Measurements from ENCODE around the gene CPLX1. TPM values are rescaled to one million over a fixed set of nuclear protein-coding genes. Genes with fewer than 3 reads are reported as not detected.

The CPLX1 gene
- total and polyA plus RNA-seq, 5 donors from 2014 or later, result 0.16 to 0.62 TPM; not detected in 3

GRCh38 chr4:797066-797465 is 28.9 kb downstream of the CPLX1 start:
- Histone ChIP-seq H3K4me1 (ENCODE audit: control insufficient read depth, insufficient read depth, low read length, poor library complexity, severe bottlenecking) (peaks cover 44% of the 10 kb centered on the region), H3K27me3 (ENCODE audit: control insufficient read depth, insufficient read depth, low read length) (peaks cover 4% of the 10 kb centered on the region), H3K9me3 (ENCODE audit: control insufficient read depth in 2 of 2, low read length in 2 of 2) (no peaks in the 10 kb centered on the region), H3K36me3 (ENCODE audit: control insufficient read depth, insufficient read depth, low read length) (no peaks in the 10 kb centered on the region), H3K27ac (ENCODE audit: insufficient read depth, low read length, poor library complexity, severe bottlenecking) (no peak overlapping the region), H3K4me3 (ENCODE audit: low read depth, low read length) (no peak overlapping the region)
- Mint-ChIP-seq H3K27ac (no peak overlapping the region), H3K36me3 (no peaks in the 10 kb centered on the region), H3K4me1 (peaks cover 9 to 46% (median 23%) of the 10 kb centered on the region in 4 donors), H3K4me3 (no peak overlapping the region), H3K27me3 (peaks cover 43% of the 10 kb centered on the region), H3K9me3 (peaks cover 0 to 3% (median 0%) of the 10 kb centered on the region in 7 donors)
- ATAC-seq (ENCODE audit: low read depth in 2 of 2) (no peak), DNase-seq (no peak)

GRCh38 chr4:796206-796605 is 29.7 kb downstream of the CPLX1 start:
- no peak overlapping the region for H3K27ac Mint-ChIP-seq
- H3K4me3 ChIP-seq (ENCODE audit: low read depth, low read length), result no peak overlapping the region
- H3K27me3 ChIP-seq (ENCODE audit: control insufficient read depth, insufficient read depth, low read length), result peaks cover 4% of the 10 kb centered on the region
- no peaks in the 10 kb centered on the region for H3K9me3 ChIP-seq (ENCODE audit: control insufficient read depth in 2 of 2, low read length in 2 of 2)
- ATAC-seq (ENCODE audit: low read depth in 2 of 2) (no peak), DNase-seq (no peak)
- no peak overlapping the region for H3K27ac ChIP-seq (ENCODE audit: insufficient read depth, low read length, poor library complexity, severe bottlenecking)
- H3K4me1 Mint-ChIP-seq, result peaks cover 9 to 46% (median 23%) of the 10 kb centered on the region in 4 donors
- H3K36me3 Mint-ChIP-seq, result no peaks in the 10 kb centered on the region
- H3K27me3 Mint-ChIP-seq, result peaks cover 43% of the 10 kb centered on the region
- no peak overlapping the region for H3K4me3 Mint-ChIP-seq
- H3K4me1 ChIP-seq (ENCODE audit: control insufficient read depth, insufficient read depth, low read length, poor library complexity, severe bottlenecking), result peaks cover 46% of the 10 kb centered on the region
- peaks cover 0 to 3% (median 0%) of the 10 kb centered on the region in 7 donors for H3K9me3 Mint-ChIP-seq
- no peaks in the 10 kb centered on the region for H3K36me3 ChIP-seq (ENCODE audit: control insufficient read depth, insufficient read depth, low read length)

DNA sequence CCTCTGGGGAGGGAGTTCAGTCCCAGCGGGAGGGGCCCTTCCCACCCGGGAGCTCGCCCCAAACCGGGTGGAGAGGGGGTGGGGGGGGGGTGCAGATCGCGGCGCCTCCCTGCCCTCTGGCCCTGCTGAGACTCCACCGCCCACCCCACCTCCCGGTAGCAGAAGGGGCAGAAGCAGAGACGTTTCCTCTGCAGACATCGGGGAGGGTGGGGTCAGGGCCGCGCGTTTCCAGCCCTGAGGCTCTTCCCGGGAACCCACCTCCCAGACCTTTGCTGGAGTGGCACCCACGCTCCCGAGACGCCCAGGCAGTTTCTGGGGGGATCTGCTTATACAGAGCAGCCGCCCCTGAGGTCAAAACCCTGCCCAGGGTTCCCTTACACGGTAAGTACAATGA is 30.2 kb downstream of the CPLX1 start:
- H3K4me1 Mint-ChIP-seq, result peaks cover 9 to 47% (median 23%) of the 10 kb centered on the region in 4 donors

DNA sequence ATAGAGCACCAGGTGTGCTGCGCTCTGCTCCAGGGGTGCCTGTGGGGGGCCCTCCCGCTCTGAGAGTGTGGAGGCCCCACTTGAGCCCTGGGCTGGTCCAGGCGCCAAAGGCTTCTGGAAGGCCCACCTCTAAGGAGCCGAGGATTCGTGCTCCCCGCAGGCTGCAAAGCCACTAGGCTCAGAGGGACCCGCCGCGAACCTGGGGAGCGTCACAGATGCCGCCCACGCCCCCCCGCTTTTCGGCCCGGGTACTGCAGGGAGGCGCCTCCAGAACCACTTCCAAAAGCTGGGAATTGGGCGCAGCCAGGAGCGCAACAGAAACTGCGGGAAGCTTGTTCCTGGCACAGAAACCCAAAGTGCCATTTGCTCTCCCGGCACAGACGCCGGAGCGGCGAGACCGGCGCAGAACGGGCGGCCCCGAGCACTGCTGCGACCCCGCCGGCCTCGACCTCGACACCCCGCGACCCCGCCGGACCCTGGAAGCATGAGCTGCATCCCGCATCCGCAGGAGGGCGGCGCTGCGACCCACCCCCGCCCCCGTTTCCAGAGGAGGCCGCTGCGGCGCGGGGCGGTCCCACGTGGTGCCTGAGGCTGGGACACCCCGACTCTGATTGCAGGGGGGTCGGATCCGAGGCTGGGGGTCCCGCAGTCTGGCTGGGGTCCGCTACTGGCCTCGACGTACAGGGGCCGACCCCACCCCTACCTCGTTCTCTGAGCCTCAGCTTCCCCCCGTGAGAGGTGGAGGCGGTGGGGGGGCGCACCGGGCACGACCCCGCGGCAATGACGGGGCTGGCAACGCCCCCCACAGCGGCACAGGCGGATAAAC is 30.8 kb downstream of the CPLX1 start:
- Mint-ChIP-seq H3K4me3 (peak overlapping the region in 3 of 4 donors; percentile 35 to 54 (median 36)), H3K36me3 (no peaks in the 10 kb centered on the region), H3K27me3 (peaks cover 43% of the 10 kb centered on the region), H3K4me1 (peaks cover 9 to 48% (median 22%) of the 10 kb centered on the region in 4 donors), H3K9me3 (peaks cover 0 to 3% (median 0%) of the 10 kb centered on the region in 7 donors), H3K27ac (no peak overlapping the region)
- ATAC-seq (ENCODE audit: low read depth in 2 of 2), result no peak
- Histone ChIP-seq H3K36me3 (ENCODE audit: control insufficient read depth, insufficient read depth, low read length) (no peaks in the 10 kb centered on the region), H3K27me3 (ENCODE audit: control insufficient read depth, insufficient read depth, low read length) (peaks cover 4% of the 10 kb centered on the region), H3K4me1 (ENCODE audit: control insufficient read depth, insufficient read depth, low read length, poor library complexity, severe bottlenecking) (peaks cover 46% of the 10 kb centered on the region), H3K4me3 (ENCODE audit: low read depth, low read length) (no peak overlapping the region), H3K9me3 (ENCODE audit: control insufficient read depth in 2 of 2, low read length in 2 of 2) (no peaks in the 10 kb centered on the region), H3K27ac (ENCODE audit: insufficient read depth, low read length, poor library complexity, severe bottlenecking) (no peak overlapping the region)
- DNase-seq, result no peak

More for the DNA sequence above, 30.2 kb downstream of the CPLX1 start:
- Histone ChIP-seq H3K27ac (ENCODE audit: insufficient read depth, low read length, poor library complexity, severe bottlenecking) (no peak overlapping the region), H3K4me1 (ENCODE audit: control insufficient read depth, insufficient read depth, low read length, poor library complexity, severe bottlenecking) (peaks cover 46% of the 10 kb centered on the region), H3K4me3 (ENCODE audit: low read depth, low read length) (no peak overlapping the region), H3K9me3 (ENCODE audit: control insufficient read depth in 2 of 2, low read length in 2 of 2) (no peaks in the 10 kb centered on the region), H3K36me3 (ENCODE audit: control insufficient read depth, insufficient read depth, low read length) (no peaks in the 10 kb centered on the region), H3K27me3 (ENCODE audit: control insufficient read depth, insufficient read depth, low read length) (peaks cover 4% of the 10 kb centered on the region)
- ATAC-seq (ENCODE audit: low read depth in 2 of 2), result no peak
- peaks cover 43% of the 10 kb centered on the region for H3K27me3 Mint-ChIP-seq
- H3K36me3 Mint-ChIP-seq, result no peaks in the 10 kb centered on the region
- no peak overlapping the region for H3K27ac Mint-ChIP-seq
- peaks cover 0 to 3% (median 0%) of the 10 kb centered on the region in 7 donors for H3K9me3 Mint-ChIP-seq
- peak overlapping the region in 1 of 4 donors; percentile 38 for H3K4me3 Mint-ChIP-seq
- DNase-seq, result no peak

DNA sequence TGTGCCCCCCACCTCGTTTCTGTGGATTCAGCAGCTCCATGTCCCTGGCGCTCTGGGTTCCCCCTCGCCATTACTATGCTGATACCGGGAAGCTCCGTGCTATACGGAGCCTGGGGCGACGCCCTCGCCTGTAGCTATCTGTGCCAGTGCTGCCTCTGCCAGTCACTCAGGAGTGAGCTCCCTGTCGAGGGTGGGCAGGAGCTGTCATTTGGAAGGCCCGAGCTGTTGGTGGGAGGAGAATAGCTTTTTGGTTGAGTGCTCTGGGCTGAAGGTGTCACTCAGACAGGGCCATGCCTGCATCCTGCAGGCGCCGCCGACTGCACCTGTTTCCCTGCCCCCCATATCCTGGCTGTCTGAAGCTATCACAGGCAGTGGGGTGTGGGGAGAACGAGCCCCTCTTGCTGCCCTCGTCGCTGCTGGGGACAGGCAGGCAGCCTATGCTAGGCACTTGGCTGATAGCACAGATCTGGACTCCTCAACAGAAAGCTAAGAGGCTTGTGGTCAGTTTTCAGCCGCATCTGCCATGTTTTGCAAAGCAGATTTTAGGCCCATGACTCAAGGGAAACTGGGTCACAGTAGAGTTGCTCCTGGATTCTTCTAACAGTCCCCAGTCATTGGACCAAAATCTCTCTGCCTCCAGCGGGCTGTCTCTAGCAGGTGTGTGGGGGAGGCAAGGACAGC is 31.8 kb downstream of the CPLX1 start:
- Histone ChIP-seq H3K27me3 (ENCODE audit: control insufficient read depth, insufficient read depth, low read length) (peaks cover 4% of the 10 kb centered on the region), H3K4me1 (ENCODE audit: control insufficient read depth, insufficient read depth, low read length, poor library complexity, severe bottlenecking) (peaks cover 38% of the 10 kb centered on the region), H3K27ac (ENCODE audit: insufficient read depth, low read length, poor library complexity, severe bottlenecking) (no peak overlapping the region), H3K36me3 (ENCODE audit: control insufficient read depth, insufficient read depth, low read length) (no peaks in the 10 kb centered on the region), H3K4me3 (ENCODE audit: low read depth, low read length) (no peak overlapping the region), H3K9me3 (ENCODE audit: control insufficient read depth in 2 of 2, low read length in 2 of 2) (no peaks in the 10 kb centered on the region)
- Mint-ChIP-seq H3K27me3 (peaks cover 42% of the 10 kb centered on the region), H3K4me3 (peak overlapping the region in 3 of 4 donors; percentile 35 to 65 (median 47)), H3K4me1 (peaks cover 7 to 38% (median 16%) of the 10 kb centered on the region in 4 donors), H3K9me3 (peaks cover 0 to 3% (median 0%) of the 10 kb centered on the region in 7 donors), H3K27ac (peak overlapping the region in 1 of 3 donors; percentile 25), H3K36me3 (no peaks in the 10 kb centered on the region)
- ATAC-seq (ENCODE audit: low read depth in 2 of 2) (no peak), DNase-seq (peak in 1 of 3 donors; percentile 34)

DNA sequence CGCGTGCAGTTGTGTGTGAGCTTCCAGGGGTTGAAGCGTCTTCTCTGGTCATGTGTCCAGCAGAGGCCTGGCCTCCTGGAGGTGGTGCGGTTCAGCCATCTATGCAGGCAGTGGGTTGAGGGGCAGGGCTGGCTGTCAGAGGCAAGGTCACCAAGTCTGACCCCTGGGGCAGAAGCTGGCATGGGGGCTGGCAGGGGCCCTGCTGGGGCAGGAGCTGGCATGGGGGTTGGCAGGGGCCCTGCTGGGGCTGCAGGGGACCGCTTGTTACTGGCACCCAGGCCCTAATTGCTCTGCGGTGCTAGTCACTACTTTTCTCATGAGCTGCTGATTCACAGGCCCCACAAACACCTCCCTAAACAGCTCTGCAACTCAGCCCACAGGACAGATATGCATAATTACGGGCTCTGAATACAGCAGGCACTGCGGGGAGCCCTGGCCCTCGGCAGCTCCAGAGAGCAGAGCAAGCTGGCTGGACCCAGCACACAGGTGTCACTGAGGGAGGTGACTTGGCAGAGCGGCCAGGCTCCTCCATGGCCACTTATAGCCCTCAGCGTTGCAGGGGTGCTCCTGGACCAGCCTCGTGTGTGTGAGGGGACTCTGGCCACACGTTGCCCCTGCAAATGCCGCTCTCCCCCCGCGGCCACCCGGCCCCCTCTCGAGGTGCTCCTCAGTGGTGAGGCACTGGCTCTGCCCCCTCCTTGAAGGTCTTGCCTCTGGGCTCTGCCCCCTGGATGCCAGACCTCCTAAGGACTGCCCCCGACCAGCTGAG is 32.7 kb downstream of the CPLX1 start:
- ATAC-seq (ENCODE audit: low read depth in 2 of 2), result no peak
- no peaks in the 10 kb centered on the region for H3K36me3 Mint-ChIP-seq

DNA sequence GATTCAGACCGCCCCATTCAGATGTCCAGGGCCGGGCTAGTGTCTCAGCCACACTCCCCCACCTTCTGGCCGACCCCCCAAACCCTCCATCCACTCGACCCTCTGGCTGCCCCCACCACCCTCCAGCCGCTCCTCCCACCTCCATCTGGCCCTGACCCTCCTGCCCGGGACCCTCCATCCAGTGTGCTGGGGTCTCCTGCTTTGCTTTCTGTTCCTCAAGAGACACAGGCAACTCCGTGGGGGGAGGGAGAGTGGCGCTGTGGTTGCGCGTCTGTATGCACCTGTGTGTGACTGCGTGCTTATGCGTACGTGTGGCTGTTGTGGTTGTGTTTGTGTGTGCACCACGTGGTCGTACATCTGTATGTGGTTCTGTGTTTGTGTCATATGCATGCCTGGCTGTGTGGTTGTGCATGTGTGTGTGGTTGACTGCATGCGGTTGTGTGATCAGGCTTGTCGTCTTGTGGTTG is 33.3 kb downstream of the CPLX1 start:
- H3K9me3 Mint-ChIP-seq, result peaks cover 0 to 3% (median 0%) of the 10 kb centered on the region in 7 donors
- ATAC-seq (ENCODE audit: low read depth in 2 of 2) (peak; percentile 38 to 54), DNase-seq (peak in 1 of 3 donors; percentile 58)
- H3K27ac ChIP-seq (ENCODE audit: insufficient read depth, low read length, poor library complexity, severe bottlenecking), result no peak overlapping the region
- H3K36me3 Mint-ChIP-seq, result no peaks in the 10 kb centered on the region
- no peaks in the 10 kb centered on the region for H3K9me3 ChIP-seq (ENCODE audit: control insufficient read depth in 2 of 2, low read length in 2 of 2)
- H3K27me3 ChIP-seq (ENCODE audit: control insufficient read depth, insufficient read depth, low read length), result peaks cover 4% of the 10 kb centered on the region
- peak overlapping the region; percentile 43 to 81 (median 72) for H3K4me3 Mint-ChIP-seq
- peak overlapping the region; percentile 44 for H3K4me3 ChIP-seq (ENCODE audit: low read depth, low read length)
- peaks cover 30% of the 10 kb centered on the region for H3K4me1 ChIP-seq (ENCODE audit: control insufficient read depth, insufficient read depth, low read length, poor library complexity, severe bottlenecking)
- H3K4me1 Mint-ChIP-seq, result peaks cover 0 to 28% (median 13%) of the 10 kb centered on the region in 4 donors
- peaks cover 40% of the 10 kb centered on the region for H3K27me3 Mint-ChIP-seq
- H3K27ac Mint-ChIP-seq, result peak overlapping the region in 2 of 3 donors; percentile 17 to 45
- no peaks in the 10 kb centered on the region for H3K36me3 ChIP-seq (ENCODE audit: control insufficient read depth, insufficient read depth, low read length)

More for the DNA sequence above, 32.7 kb downstream of the CPLX1 start:
- peak overlapping the region; percentile 44 for H3K4me3 ChIP-seq (ENCODE audit: low read depth, low read length)
- no peak for DNase-seq
- no peak overlapping the region for H3K27ac ChIP-seq (ENCODE audit: insufficient read depth, low read length, poor library complexity, severe bottlenecking)
- H3K27me3 ChIP-seq (ENCODE audit: control insufficient read depth, insufficient read depth, low read length), result peaks cover 4% of the 10 kb centered on the region
- Mint-ChIP-seq H3K4me3 (peak overlapping the region; percentile 32 to 73 (median 57)), H3K4me1 (peaks cover 0 to 30% (median 12%) of the 10 kb centered on the region in 4 donors), H3K9me3 (peaks cover 0 to 3% (median 0%) of the 10 kb centered on the region in 7 donors), H3K27me3 (peaks cover 37% of the 10 kb centered on the region), H3K27ac (peak overlapping the region in 2 of 3 donors; percentile 17 to 45)
- H3K9me3 ChIP-seq (ENCODE audit: control insufficient read depth in 2 of 2, low read length in 2 of 2), result no peaks in the 10 kb centered on the region
- no peaks in the 10 kb centered on the region for H3K36me3 ChIP-seq (ENCODE audit: control insufficient read depth, insufficient read depth, low read length)
- H3K4me1 ChIP-seq (ENCODE audit: control insufficient read depth, insufficient read depth, low read length, poor library complexity, severe bottlenecking), result peaks cover 30% of the 10 kb centered on the region

All from CD4-positive, CD25-positive, alpha-beta regulatory T cell (primary cell).